HepG2 (cell line): ENCODE data around the gene MYLK. TPM values are rescaled to one million over a fixed set of nuclear protein-coding genes. Genes with fewer than 3 reads are reported as not detected.
A peak's percentile ranks its signal among the peaks of the same experiment; 100 is the strongest.

Experiments used
- ARNT ChIP-seq: fragments of 450-650 bp; IDR thresholded peaks from 2 replicates; pipeline ENCODE4 v1.6.1; 2017
- CEBPG ChIP-seq: IDR thresholded peaks from 2 replicates; pipeline ENCODE4 v1.6.1; 2016
- ELF3 ChIP-seq: IDR thresholded peaks from 2 replicates; pipeline ENCODE4 v1.6.1; 2016; ENCODE audit warnings: missing genetic modification reagents, missing compliant biosample characterization
- HNF4G ChIP-seq, 2 experiments: sonication (generic) in 1 of 2; formaldehyde crosslinking in 1 of 2; IDR thresholded peaks; 2 replicates each; pipeline versions ENCODE4 v1.4.0 to v1.6.1; 2011 to 2020; ENCODE audit warnings: borderline replicate concordance in 2 of 2, low read depth in 2 of 2, mild to moderate bottlenecking in 2 of 2, low read length in 1 of 2, missing genetic modification reagents in 1 of 2, moderate library complexity in 1 of 2
- KLF11 ChIP-seq: IDR thresholded peaks from 2 replicates; pipeline ENCODE4 v1.6.1; 2016; ENCODE audit warnings: missing compliant biosample characterization
- KLF15 ChIP-seq: sonication (generic); formaldehyde crosslinking; IDR thresholded peaks from 2 replicates; pipeline ENCODE4 v1.8.1; 2023; ENCODE audit warnings: borderline replicate concordance, mild to moderate bottlenecking, inconsistent platforms, missing genetic modification reagents, mixed read lengths
- MLXIP ChIP-seq: sonication (generic); formaldehyde crosslinking; IDR thresholded peaks from 2 replicates; pipeline ENCODE4 v1.9.0; 2021; ENCODE audit warnings: missing genetic modification reagents, borderline replicate concordance
- PTBP1 ChIP-seq: fragments of 200-400 bp; formaldehyde crosslinking; IDR thresholded peaks from 2 replicates; pipeline ENCODE4 v1.6.1; 2018; ENCODE audit warnings: low read length, low read depth; ENCODE audit not compliant: poor library complexity, severe bottlenecking
- TCF7 ChIP-seq: sonication (generic); IDR thresholded peaks from 2 replicates; pipeline ENCODE4 v1.6.1; 2016; ENCODE audit warnings: antibody characterized with exemption, low read depth
- ZBTB39 ChIP-seq: sonication (generic); formaldehyde crosslinking; IDR thresholded peaks from 2 replicates; pipeline ENCODE4 v1.5.0; 2020; ENCODE audit warnings: missing genetic modification reagents
- ZNF10 ChIP-seq: sonication (generic); formaldehyde crosslinking; IDR thresholded peaks from 2 replicates; pipeline ENCODE4 v1.4.0; 2020; ENCODE audit warnings: mild to moderate bottlenecking, low read depth, missing genetic modification reagents, borderline replicate concordance
- ZNF354B ChIP-seq: sonication (generic); formaldehyde crosslinking; IDR thresholded peaks from 2 replicates; pipeline ENCODE4 v1.8.0; 2022; ENCODE audit warnings: mild to moderate bottlenecking, missing genetic modification reagents
- ZNF576 ChIP-seq: sonication (generic); formaldehyde crosslinking; IDR thresholded peaks from 2 replicates; pipeline ENCODE4 v1.4.0; 2020; ENCODE audit warnings: mild to moderate bottlenecking, missing genetic modification reagents
- ZNF768 ChIP-seq: sonication (generic); formaldehyde crosslinking; IDR thresholded peaks from 2 replicates; pipeline ENCODE4 v1.4.0; 2020; ENCODE audit warnings: missing genetic modification reagents
- ZSCAN9 ChIP-seq: IDR thresholded peaks from 2 replicates; pipeline ENCODE4 v1.6.1; 2016; ENCODE audit warnings: borderline replicate concordance
- polyA plus RNA-seq, 8 experiments: library from polyadenylated mRNA; depleted of rRNA in 3 of 8; stranded (reverse) in 7 of 8; unstranded in 1 of 8; fragments of >200 nt; fragmentation: Illumina TruSeq in 4 of 8; extraction: Trizol in 4 of 8; gene quantifications; 2 replicates each; pipeline versions ENCODE4 v1.2.1 to v1.2.3, GENCODE V29; 2011 to 2016; ENCODE audit warnings: low read depth in 4 of 8, missing spikeins in 1 of 8, mixed read lengths in 1 of 8; ENCODE audit not compliant: insufficient read depth in 1 of 8
- total RNA-seq, 5 experiments: library from RNA; depleted of rRNA; stranded (reverse); fragments of >200 nt; fragmentation: Illumina TruSeq; extraction: Trizol; gene quantifications; 2 replicates each; pipeline ENCODE4 v1.2.3, GENCODE V29; 2016; ENCODE audit warnings: low read depth in 1 of 5

MYLK gene
- total and polyA plus RNA-seq, 2 of the 13 experiments (the other 11 are each of a cell fraction or from before 2014, with no cell fraction given): 10.6 to 34.9 TPM

- TF ChIP-seq ZBTB39 (CRISPR knock-in tag) (no peak), ZSCAN9 (CRISPR knock-in tag) (no peak), ZNF576 (CRISPR knock-in tag) (no peak), ZNF768 (CRISPR knock-in tag) (0 out of 2 replicates have a peak, but pooled peaks have one; percentile 25), CEBPG (CRISPR knock-in tag) (peak; percentile 27; the same call in 1 of the 2 replicates), ZNF354B (no peak), ZNF10 (CRISPR knock-in tag) (no peak), TCF7 (no peak), ARNT (no peak), PTBP1 (no peak), KLF11 (CRISPR knock-in tag) (no peak), KLF15 (CRISPR knock-in tag) (no peak), ELF3 (CRISPR knock-in tag) (peak; percentile 43; the same call in 1 of the 2 replicates), MLXIP (CRISPR knock-in tag) (no peak), HNF4G (IDR thresholded peaks at IDR 0.05; ENCODE audit: borderline replicate concordance, low read depth, low read length) (no peak), HNF4G (CRISPR knock-in tag; IDR thresholded peaks at IDR 0.05; ENCODE audit: borderline replicate concordance, low read depth) (no peak)
These were observed 231.7 kb downstream of the MYLK start (continued) for GRCh38 chr3:123652342-123652984.
